ENCODE data around the gene MPEG1. TPM values are rescaled to one million over a fixed set of nuclear protein-coding genes. Genes with fewer than 3 reads are reported as not detected.

MPEG1 gene
- total RNA-seq, 2 donors from 2014 or later, result 29.8 to 32.1 TPM

DNA sequence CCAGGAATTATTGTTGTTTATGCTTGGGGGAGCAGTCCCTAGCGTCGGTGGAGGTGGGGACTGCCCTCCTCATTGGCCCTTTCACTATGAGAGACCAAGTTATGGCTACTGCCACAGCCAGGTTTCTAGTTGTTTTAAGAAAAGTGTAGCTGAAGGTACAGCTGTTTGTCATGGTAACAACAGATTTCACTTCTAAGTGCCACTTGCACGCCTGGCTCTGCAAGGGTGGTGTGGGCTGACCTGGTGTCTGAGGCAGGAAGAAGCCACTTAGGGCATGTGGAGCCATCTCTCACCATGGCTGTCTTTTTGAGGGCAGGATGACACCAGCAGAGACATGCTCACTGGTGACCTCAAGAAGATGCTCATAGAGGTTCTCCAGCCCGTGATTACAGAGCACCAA lies 46.3 kb upstream of the MPEG1 start:
- DNase-seq (ENCODE audit: low spot score) (no peak), ATAC-seq (ENCODE audit: insufficient number of reproducible peaks, low FRiP score, low read depth) (no peak)
- H3K36me3 ChIP-seq, result no peaks in the 10 kb centered on the region
- no peak overlapping the region for H3K27ac ChIP-seq
- TF ChIP-seq, protein P1, sequence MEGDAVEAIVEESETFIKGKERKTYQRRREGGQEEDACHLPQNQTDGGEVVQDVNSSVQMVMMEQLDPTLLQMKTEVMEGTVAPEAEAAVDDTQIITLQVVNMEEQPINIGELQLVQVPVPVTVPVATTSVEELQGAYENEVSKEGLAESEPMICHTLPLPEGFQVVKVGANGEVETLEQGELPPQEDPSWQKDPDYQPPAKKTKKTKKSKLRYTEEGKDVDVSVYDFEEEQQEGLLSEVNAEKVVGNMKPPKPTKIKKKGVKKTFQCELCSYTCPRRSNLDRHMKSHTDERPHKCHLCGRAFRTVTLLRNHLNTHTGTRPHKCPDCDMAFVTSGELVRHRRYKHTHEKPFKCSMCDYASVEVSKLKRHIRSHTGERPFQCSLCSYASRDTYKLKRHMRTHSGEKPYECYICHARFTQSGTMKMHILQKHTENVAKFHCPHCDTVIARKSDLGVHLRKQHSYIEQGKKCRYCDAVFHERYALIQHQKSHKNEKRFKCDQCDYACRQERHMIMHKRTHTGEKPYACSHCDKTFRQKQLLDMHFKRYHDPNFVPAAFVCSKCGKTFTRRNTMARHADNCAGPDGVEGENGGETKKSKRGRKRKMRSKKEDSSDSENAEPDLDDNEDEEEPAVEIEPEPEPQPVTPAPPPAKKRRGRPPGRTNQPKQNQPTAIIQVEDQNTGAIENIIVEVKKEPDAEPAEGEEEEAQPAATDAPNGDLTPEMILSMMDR (IDR thresholded peaks at IDR 0.05), result no peak
- H3K27me3 ChIP-seq (replicated peaks; ENCODE audit: insufficient read depth), result no peaks in the 10 kb centered on the region
- H3K4me1 ChIP-seq (ENCODE audit: control insufficient read depth in 1 of 2, low read depth in 2 of 2), result no peaks in the 10 kb centered on the region
- H3K9me3 ChIP-seq, result no peaks in the 10 kb centered on the region
- H3K4me3 ChIP-seq, result no peak overlapping the region

DNA sequence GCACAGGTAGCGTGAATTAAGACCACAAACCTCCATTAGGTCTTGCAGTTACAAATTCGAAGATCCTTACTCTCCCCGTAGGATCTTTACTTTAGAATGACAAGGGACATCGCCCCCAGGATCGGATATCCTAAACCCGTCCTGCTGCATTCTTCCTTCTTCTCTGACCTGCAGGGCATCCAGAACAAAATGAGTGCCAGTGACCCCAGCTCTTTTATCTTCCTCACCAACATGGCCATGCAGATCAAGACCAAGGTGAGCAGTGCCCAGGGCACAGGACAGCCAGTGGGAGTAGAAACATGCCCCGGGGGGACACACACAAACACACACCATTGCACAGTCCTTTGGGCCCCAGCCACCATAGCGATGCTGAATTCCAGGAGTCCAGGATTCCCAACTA lies 42.6 kb upstream of the MPEG1 start:
- H3K27ac ChIP-seq, result no peak overlapping the region
- ATAC-seq (ENCODE audit: insufficient number of reproducible peaks, low FRiP score, low read depth) (no peak), DNase-seq (ENCODE audit: low spot score) (no peak)
- H3K27me3 ChIP-seq (replicated peaks; ENCODE audit: insufficient read depth), result no peaks in the 10 kb centered on the region
- no peak overlapping the region for H3K4me3 ChIP-seq
- no peaks in the 10 kb centered on the region for H3K4me1 ChIP-seq (ENCODE audit: control insufficient read depth in 1 of 2, low read depth in 2 of 2)
- H3K9me3 ChIP-seq, result no peaks in the 10 kb centered on the region
- H3K36me3 ChIP-seq, result no peaks in the 10 kb centered on the region
- TF ChIP-seq, protein P1 (IDR thresholded peaks at IDR 0.05), result no peak

DNA sequence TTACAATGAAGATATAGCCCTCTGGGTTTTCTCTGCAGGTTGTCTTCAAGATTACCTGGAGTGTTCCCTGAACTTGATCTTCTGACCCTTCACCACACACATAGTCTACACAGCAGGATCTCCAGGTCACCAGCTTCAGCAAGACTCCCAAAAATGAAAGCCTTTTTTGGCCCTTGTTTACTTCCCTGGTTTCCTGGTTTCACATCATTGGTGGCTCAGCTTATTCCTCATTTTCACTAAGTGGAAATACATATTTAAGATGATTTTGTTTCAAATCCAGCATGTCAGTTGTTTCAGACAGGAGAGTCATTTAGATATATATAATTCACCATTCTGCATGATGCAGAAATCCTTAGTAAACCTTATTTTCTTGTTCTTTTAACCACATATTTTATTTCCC lies 41.6 kb upstream of the MPEG1 start:
- Histone ChIP-seq H3K27ac (no peak overlapping the region), H3K27me3 (replicated peaks; ENCODE audit: insufficient read depth) (no peaks in the 10 kb centered on the region), H3K36me3 (no peaks in the 10 kb centered on the region), H3K4me3 (no peak overlapping the region), H3K4me1 (ENCODE audit: control insufficient read depth in 1 of 2, low read depth in 2 of 2) (no peaks in the 10 kb centered on the region), H3K9me3 (no peaks in the 10 kb centered on the region)
- DNase-seq (ENCODE audit: low spot score) (no peak), ATAC-seq (ENCODE audit: insufficient number of reproducible peaks, low FRiP score, low read depth) (no peak)
- TF ChIP-seq, protein P1 (IDR thresholded peaks at IDR 0.05), result no peak

DNA sequence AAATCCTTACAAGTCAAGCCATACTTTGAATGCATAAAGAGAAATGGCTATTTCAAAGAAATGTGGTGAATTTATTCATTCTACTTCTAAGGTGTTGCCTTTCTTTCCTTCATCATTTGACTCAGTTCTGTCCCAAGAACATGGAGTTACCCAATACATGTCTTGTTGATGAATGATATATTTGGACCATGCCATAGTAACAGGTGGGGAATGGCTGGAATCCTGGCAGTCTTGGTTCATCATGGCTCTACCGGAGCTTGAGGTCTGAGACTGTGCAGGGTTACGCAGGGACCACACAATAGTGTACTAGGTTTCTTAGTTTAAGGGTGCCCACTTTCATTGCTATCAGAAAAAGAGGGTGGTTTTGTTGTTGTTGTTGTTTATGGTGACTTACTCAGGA lies 40.3 kb upstream of the MPEG1 start:
- TF ChIP-seq, protein P1 (IDR thresholded peaks at IDR 0.05), result no peak
- Histone ChIP-seq H3K4me3 (no peak overlapping the region), H3K9me3 (no peaks in the 10 kb centered on the region), H3K27me3 (replicated peaks; ENCODE audit: insufficient read depth) (no peaks in the 10 kb centered on the region), H3K36me3 (no peaks in the 10 kb centered on the region), H3K4me1 (ENCODE audit: control insufficient read depth in 1 of 2, low read depth in 2 of 2) (no peaks in the 10 kb centered on the region), H3K27ac (no peak overlapping the region)
- ATAC-seq (ENCODE audit: insufficient number of reproducible peaks, low FRiP score, low read depth), result no peak
- no peak for DNase-seq (ENCODE audit: low spot score)

DNA sequence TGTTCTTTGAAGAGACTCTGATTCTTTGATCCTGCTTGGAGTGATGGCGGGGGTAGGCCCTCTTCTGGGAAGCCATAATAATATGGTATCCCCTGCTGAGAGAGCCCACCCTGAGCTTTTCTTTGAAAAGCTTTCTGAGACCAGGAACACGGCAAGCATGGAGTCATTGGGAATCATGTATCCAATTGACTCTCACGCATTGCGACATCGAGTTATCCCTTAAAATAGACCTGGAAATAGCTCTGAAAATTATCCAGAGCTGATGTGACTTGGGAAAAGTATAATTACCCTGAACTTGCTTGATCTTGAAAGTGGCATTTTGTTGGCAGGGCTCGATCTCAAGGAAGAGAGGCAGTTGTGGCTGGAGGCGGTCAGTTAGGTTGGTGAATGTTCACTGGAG lies 36.8 kb upstream of the MPEG1 start:
- no peak overlapping the region for H3K27ac ChIP-seq
- H3K36me3 ChIP-seq, result no peaks in the 10 kb centered on the region
- H3K4me1 ChIP-seq (ENCODE audit: control insufficient read depth in 1 of 2, low read depth in 2 of 2), result peaks cover 0 to 7% of the 10 kb centered on the region in 2 donors
- H3K27me3 ChIP-seq (replicated peaks; ENCODE audit: insufficient read depth), result no peaks in the 10 kb centered on the region
- ATAC-seq (ENCODE audit: insufficient number of reproducible peaks, low FRiP score, low read depth), result no peak
- DNase-seq (ENCODE audit: low spot score), result no peak
- no peak overlapping the region for H3K4me3 ChIP-seq
- TF ChIP-seq, protein P1 (IDR thresholded peaks at IDR 0.05), result no peak
- no peaks in the 10 kb centered on the region for H3K9me3 ChIP-seq
